ENCODE results near the gene KIF1B. TPM values are rescaled to one million over a fixed set of nuclear protein-coding genes. Genes with fewer than 3 reads are reported as not detected.

KIF1B gene
- total and polyA plus RNA-seq, 10 of the 15 experiments (the other 5 are each of a cell fraction or from before 2014, with no cell fraction given), result 2.1 to 16.5 (median 8.7) TPM

GRCh38 chr1:10398734-10399443, 188.5 kb downstream of the KIF1B start, which contains the start of gene PGD (continued):
- TF ChIP-seq E2F8 (IDR thresholded peaks at IDR 0.05; ENCODE audit: low read depth, partially characterized antibody), result no peak
- TF ChIP-seq, protein P1, sequence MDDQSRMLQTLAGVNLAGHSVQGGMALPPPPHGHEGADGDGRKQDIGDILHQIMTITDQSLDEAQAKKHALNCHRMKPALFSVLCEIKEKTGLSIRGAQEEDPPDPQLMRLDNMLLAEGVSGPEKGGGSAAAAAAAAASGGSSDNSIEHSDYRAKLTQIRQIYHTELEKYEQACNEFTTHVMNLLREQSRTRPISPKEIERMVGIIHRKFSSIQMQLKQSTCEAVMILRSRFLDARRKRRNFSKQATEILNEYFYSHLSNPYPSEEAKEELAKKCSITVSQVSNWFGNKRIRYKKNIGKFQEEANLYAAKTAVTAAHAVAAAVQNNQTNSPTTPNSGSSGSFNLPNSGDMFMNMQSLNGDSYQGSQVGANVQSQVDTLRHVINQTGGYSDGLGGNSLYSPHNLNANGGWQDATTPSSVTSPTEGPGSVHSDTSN (IDR thresholded peaks at IDR 0.05; ENCODE audit: insufficient replicate concordance, low read depth, low read length), result peak; percentile 96
- TF ChIP-seq CBFB (IDR thresholded peaks at IDR 0.05; ENCODE audit: low read depth), result no peak
- TF ChIP-seq BRCA1 (IDR thresholded peaks at IDR 0.05; ENCODE audit: low read depth, low read length), result no peak
- TF ChIP-seq PML (IDR thresholded peaks at IDR 0.05; ENCODE audit: low read length), result peak; percentile 34; the same call in 1 of the 2 replicates
- peak; percentile 62; the same call in 1 of the 2 replicates for TF ChIP-seq NR2F1 (conservative IDR thresholded peaks at IDR 0.05)
- peak; percentile 85 for TF ChIP-seq LARP7 (IDR thresholded peaks at IDR 0.05)
- TF ChIP-seq ZBTB40 (IDR thresholded peaks at IDR 0.05; ENCODE audit: borderline replicate concordance), result peak; percentile 29; the same call in 1 of the 2 replicates
- TF ChIP-seq CUX1 (IDR thresholded peaks at IDR 0.05; ENCODE audit: insufficient replicate concordance, low read depth, low read length), result peak; percentile 86
- TF ChIP-seq SMAD5 (IDR thresholded peaks at IDR 0.05; ENCODE audit: low read depth), result peak; percentile 51; the same call in 1 of the 2 replicates
- TF ChIP-seq RELA (IDR thresholded peaks at IDR 0.05; ENCODE audit: borderline replicate concordance, partially characterized antibody), result peak; percentile 49
- TF ChIP-seq, protein P2, sequence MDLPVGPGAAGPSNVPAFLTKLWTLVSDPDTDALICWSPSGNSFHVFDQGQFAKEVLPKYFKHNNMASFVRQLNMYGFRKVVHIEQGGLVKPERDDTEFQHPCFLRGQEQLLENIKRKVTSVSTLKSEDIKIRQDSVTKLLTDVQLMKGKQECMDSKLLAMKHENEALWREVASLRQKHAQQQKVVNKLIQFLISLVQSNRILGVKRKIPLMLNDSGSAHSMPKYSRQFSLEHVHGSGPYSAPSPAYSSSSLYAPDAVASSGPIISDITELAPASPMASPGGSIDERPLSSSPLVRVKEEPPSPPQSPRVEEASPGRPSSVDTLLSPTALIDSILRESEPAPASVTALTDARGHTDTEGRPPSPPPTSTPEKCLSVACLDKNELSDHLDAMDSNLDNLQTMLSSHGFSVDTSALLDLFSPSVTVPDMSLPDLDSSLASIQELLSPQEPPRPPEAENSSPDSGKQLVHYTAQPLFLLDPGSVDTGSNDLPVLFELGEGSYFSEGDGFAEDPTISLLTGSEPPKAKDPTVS (IDR thresholded peaks at IDR 0.05; ENCODE audit: low read depth, low read length), result no peak
- TF ChIP-seq RUNX3 (IDR thresholded peaks at IDR 0.05; ENCODE audit: low read length), result peak; percentile 39; the same call in 1 of the 2 replicates
